ENCODE measurements around the gene H19. TPM values are rescaled to one million over a fixed set of nuclear protein-coding genes. Genes with fewer than 3 reads are reported as not detected.
A peak's percentile ranks its signal among the peaks of the same experiment; 100 is the strongest.

Gene H19
- total RNA-seq, 2 experiments from 2014 or later = not detected

DNA sequence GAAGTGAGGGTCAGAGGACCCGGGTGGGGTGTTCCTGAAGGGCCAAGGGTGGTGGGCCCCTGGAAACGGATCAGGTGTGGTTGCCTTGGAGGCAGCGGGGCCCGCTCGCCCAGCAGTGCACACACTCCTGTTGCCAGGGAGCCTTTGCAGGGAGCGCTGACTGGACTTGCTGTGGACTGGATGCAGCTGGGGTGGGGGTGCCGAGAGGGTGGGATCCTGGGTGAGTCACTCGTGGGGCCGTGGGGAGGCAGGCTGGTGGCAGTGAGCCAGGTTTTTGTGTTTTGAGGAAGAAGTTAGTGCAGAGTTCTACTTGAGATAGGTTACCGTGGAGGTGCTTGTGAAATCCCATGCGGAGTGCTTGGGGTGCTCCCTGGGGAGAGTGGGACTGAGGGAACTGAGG is 49.3 kb downstream of the H19 start:
- H3K9me3 Mint-ChIP-seq = no peaks in the 10 kb centered on the region
- ATAC-seq (ENCODE audit: poor library complexity) = no peak
- POLR2A ChIA-PET = no interaction called here
- no peaks in the 10 kb centered on the region for H3K27me3 Mint-ChIP-seq
- no peak overlapping the region for H3K4me3 Mint-ChIP-seq
- H3K36me3 ChIP-seq (ENCODE audit: insufficient read depth, low read length) = no peaks in the 10 kb centered on the region
- CTCF ChIA-PET = interaction anchor here (1.0 to 2.0 kb wide), 3 partner anchors 66 to 203 kb away, joined by 3 to 8 read pairs (median 3); no protein-coding TSS in a partner anchor
- H3K36me3 Mint-ChIP-seq (ENCODE audit: low read depth) = no peaks in the 10 kb centered on the region
- DNase-seq = no peak
- no peak overlapping the region for H3K27ac ChIP-seq (ENCODE audit: low read depth in 1 of 2, low read length in 2 of 2)
- H3K9me3 ChIP-seq (ENCODE audit: control insufficient read depth in 1 of 2, insufficient read depth in 1 of 2, low read length in 2 of 2) = no peaks in the 10 kb centered on the region
- no peak overlapping the region for H3K27ac Mint-ChIP-seq
- no peak overlapping the region for H3K4me3 ChIP-seq (ENCODE audit: low read length)
- no peaks in the 10 kb centered on the region for H3K27me3 ChIP-seq (ENCODE audit: control insufficient read depth in 1 of 2, insufficient read depth in 2 of 2, low read length in 2 of 2)
- intact Hi-C loops (cut with DNase I, micrococcal nuclease) = no loop called here
- TF ChIP-seq, protein P1, sequence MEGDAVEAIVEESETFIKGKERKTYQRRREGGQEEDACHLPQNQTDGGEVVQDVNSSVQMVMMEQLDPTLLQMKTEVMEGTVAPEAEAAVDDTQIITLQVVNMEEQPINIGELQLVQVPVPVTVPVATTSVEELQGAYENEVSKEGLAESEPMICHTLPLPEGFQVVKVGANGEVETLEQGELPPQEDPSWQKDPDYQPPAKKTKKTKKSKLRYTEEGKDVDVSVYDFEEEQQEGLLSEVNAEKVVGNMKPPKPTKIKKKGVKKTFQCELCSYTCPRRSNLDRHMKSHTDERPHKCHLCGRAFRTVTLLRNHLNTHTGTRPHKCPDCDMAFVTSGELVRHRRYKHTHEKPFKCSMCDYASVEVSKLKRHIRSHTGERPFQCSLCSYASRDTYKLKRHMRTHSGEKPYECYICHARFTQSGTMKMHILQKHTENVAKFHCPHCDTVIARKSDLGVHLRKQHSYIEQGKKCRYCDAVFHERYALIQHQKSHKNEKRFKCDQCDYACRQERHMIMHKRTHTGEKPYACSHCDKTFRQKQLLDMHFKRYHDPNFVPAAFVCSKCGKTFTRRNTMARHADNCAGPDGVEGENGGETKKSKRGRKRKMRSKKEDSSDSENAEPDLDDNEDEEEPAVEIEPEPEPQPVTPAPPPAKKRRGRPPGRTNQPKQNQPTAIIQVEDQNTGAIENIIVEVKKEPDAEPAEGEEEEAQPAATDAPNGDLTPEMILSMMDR (IDR thresholded peaks at IDR 0.05) = no peak
- no peaks in the 10 kb centered on the region for H3K4me1 Mint-ChIP-seq (ENCODE audit: low read depth)
- no peaks in the 10 kb centered on the region for H3K4me1 ChIP-seq (ENCODE audit: insufficient read depth, low read length)

DNA sequence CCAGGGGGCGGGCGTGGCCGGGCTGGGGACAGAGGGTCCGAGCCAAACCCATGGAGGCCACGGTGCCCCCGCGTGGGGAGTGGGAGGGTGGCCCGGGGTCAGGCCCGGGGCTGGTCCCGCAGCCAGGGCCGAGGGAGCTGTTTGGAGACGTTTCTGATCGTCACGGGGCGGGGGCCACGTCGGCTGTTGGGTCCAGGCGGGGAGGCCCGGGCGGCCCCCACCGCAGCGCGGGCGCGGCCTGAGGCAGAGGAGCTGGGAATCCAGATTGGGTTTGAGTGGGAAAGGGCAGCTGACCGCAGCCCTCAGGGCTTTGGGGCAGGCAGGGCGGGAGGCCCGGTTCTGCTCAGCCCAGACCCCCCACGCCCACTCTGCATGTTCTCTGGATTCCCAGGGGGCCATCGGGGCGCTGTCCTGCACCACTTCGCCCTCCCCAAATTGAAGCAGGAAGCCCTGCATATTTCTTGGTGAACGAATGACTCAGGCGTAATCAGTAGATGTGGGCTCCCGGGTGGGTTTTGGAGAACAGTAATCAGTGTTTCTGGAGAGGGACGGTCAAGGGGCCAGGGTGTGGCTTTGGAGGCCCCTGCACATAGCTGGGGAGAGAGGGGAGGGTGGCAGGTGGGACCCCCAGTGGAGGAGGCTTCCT is 49.9 kb downstream of the H19 start:
- TF ChIP-seq, protein P1 (IDR thresholded peaks at IDR 0.05) = no peak
- intact Hi-C loops (cut with DNase I, micrococcal nuclease) = no loop called here
- H3K36me3 Mint-ChIP-seq (ENCODE audit: low read depth) = no peaks in the 10 kb centered on the region
- no peaks in the 10 kb centered on the region for H3K9me3 ChIP-seq (ENCODE audit: control insufficient read depth in 1 of 2, insufficient read depth in 1 of 2, low read length in 2 of 2)
- H3K4me3 ChIP-seq (ENCODE audit: low read length) = no peak overlapping the region
- no peaks in the 10 kb centered on the region for H3K36me3 ChIP-seq (ENCODE audit: insufficient read depth, low read length)
- no peak overlapping the region for H3K27ac ChIP-seq (ENCODE audit: low read depth in 1 of 2, low read length in 2 of 2)
- H3K4me1 Mint-ChIP-seq (ENCODE audit: low read depth) = no peaks in the 10 kb centered on the region
- ChIA-PET CTCF (interaction anchor here (2.0 kb wide), 1 partner anchor 65 kb away, joined by 7 read pairs; no protein-coding TSS in a partner anchor), POLR2A (interaction anchor here (0.6 to 1.5 kb wide), 3 partner anchors 65 to 100 kb away, joined by 3 to 6 read pairs (median 4); partner anchors contain the start of gene LSP1)
- ATAC-seq (ENCODE audit: poor library complexity) (peak; percentile 30), DNase-seq (no peak)
- H3K27me3 Mint-ChIP-seq = no peaks in the 10 kb centered on the region
- no peaks in the 10 kb centered on the region for H3K27me3 ChIP-seq (ENCODE audit: control insufficient read depth in 1 of 2, insufficient read depth in 2 of 2, low read length in 2 of 2)
- no peak overlapping the region for H3K27ac Mint-ChIP-seq
- no peaks in the 10 kb centered on the region for H3K4me1 ChIP-seq (ENCODE audit: insufficient read depth, low read length)
- no peak overlapping the region for H3K4me3 Mint-ChIP-seq
- no peaks in the 10 kb centered on the region for H3K9me3 Mint-ChIP-seq

DNA sequence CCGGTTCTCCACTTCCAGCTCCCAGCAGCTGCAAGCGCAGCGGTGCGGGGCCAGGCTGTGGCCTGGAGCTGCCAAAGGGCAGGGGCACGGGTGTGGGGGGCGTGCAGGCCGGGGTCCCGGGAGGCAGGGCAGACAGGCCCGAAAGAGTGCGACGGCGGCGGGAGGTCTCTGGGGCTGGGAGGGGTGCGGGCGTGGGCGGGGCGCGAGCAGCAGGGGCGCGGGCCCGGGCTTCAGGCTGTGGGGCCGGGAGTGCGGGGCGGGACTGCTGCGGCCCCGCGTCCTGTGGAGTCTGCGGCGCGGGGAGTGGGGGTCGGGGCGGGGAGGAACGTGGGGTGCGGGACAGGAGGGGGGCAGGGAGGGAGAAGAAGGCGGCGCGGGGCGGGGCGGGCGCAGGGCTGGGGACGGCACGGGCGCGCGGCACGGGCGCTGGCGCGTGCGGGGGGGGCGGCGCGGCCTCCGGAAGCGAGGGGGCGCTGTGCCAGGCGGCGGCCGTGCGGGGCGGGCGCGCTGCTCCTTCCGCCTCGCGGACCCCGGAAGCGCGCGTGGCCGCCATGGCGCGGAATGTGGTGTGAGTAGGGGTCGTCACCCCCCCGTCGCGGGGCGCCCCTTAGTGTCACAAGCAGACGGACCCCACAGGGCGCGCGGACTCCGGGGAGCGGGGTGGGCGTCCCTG is 50.7 kb downstream of the H19 start, which contains the start of gene MRPL23:
Gene MRPL23 (plus strand): TSS at position 521 of the 673 bp plus-strand sequence. CDS start 31 bp downstream, at position 552.
- Mint-ChIP-seq H3K27me3 (no peaks in the 10 kb centered on the region), H3K4me3 (no peak within 1 kb of the TSS), H3K36me3 (ENCODE audit: low read depth) (no peaks in the 10 kb centered on the region), H3K4me1 (ENCODE audit: low read depth) (no peaks in the 10 kb centered on the region), H3K27ac (no peak within 1 kb of the TSS), H3K9me3 (no peaks in the 10 kb centered on the region)
- peak; percentile 79 for ATAC-seq (ENCODE audit: poor library complexity)
- intact Hi-C loops (cut with DNase I, micrococcal nuclease) = no loop called here
- ChIA-PET POLR2A (interaction anchor here (0.6 to 1.5 kb wide), 2 partner anchors 94 to 99 kb away, joined by 3 to 6 read pairs; partner anchors contain the start of gene LSP1), CTCF (interaction anchor here (2.0 kb wide), 1 partner anchor 64 kb away, joined by 7 read pairs; no protein-coding TSS in a partner anchor)
- no peaks in the 10 kb centered on the region for H3K36me3 ChIP-seq (ENCODE audit: insufficient read depth, low read length)
- no peaks in the 10 kb centered on the region for H3K4me1 ChIP-seq (ENCODE audit: insufficient read depth, low read length)
- DNase-seq = peak in 4 of 14 experiments; percentile 0 to 48 (median 30)
- H3K27me3 ChIP-seq (ENCODE audit: control insufficient read depth in 1 of 2, insufficient read depth in 2 of 2, low read length in 2 of 2) = no peaks in the 10 kb centered on the region
- H3K9me3 ChIP-seq (ENCODE audit: control insufficient read depth in 1 of 2, insufficient read depth in 1 of 2, low read length in 2 of 2) = no peaks in the 10 kb centered on the region
- H3K27ac ChIP-seq (ENCODE audit: low read depth in 1 of 2, low read length in 2 of 2) = no peak within 1 kb of the TSS
- TF ChIP-seq, protein P1 (IDR thresholded peaks at IDR 0.05) = no peak
- H3K4me3 ChIP-seq (ENCODE audit: low read length) = no peak within 1 kb of the TSS

Other genes with a start within 250 kb of the H19 start
- gene IFITM10, start 247.2 kb downstream of the H19 start, total RNA-seq = 1 to 10 TPM; 1.7 TPM
- gene CTSD, start 233.9 kb downstream of the H19 start, total RNA-seq = 10 to 100 TPM; 63.3 to 71.3 TPM
- gene SYT8, start 162.9 kb downstream of the H19 start, total RNA-seq = not detected
- under 1 TPM in 1 of 2 experiments, not detected in 1; 0.50 TPM for gene TNNI2, start 158.9 kb downstream of the H19 start, total RNA-seq
- gene LSP1, start 144.8 kb downstream of the H19 start, total RNA-seq = 100 to 1,000 TPM; 228 to 232 TPM
- not detected for gene PRR33, start 105.9 kb downstream of the H19 start, total RNA-seq
- 10 to 100 TPM; 19.1 to 21.9 TPM for gene TNNT3, start 78.1 kb downstream of the H19 start, total RNA-seq
- gene MRPL23, start 50.5 kb downstream of the H19 start, total RNA-seq = 10 to 100 TPM; 31.1 to 38.3 TPM
- not detected for gene IGF2, start 141.5 kb upstream of the H19 start, total RNA-seq
- not detected for gene INS, start 163.4 kb upstream of the H19 start, total RNA-seq
- gene TH, start 174.0 kb upstream of the H19 start, total RNA-seq = not detected

Data from CD4-positive, alpha-beta T cell (primary cell).